Right atrium auricular region (tissue), 2 donors: Measurements from ENCODE around the gene BZW2. TPM values are rescaled to one million over a fixed set of nuclear protein-coding genes. Genes with fewer than 3 reads are reported as not detected.

Source experiments
- DNase-seq: peaks from one replicate; pipeline ENCODE4 v3.0.0-alpha.2; 2019; ENCODE audit warnings: low spot score
- H3K27ac ChIP-seq, 2 donors: fragments of 200-600 bp; sonication (generic); 1 replicate in 1 of 2; 2 replicates in 1 of 2; pipeline ENCODE4 v1.5.1; 2016 to 2019
- H3K27me3 ChIP-seq, 2 donors: fragments of 200-600 bp; sonication (generic); one replicate each; pipeline versions ENCODE4 v1.5.1 to v1.6.0; 2017 to 2019
- H3K36me3 ChIP-seq: fragments of 200-600 bp; sonication (generic); one replicate; pipeline ENCODE4 v1.5.1; 2016
- H3K4me1 ChIP-seq, 2 donors: fragments of 200-600 bp; sonication (generic); one replicate each; pipeline versions ENCODE4 v1.5.1 to v1.6.0; 2017 to 2019
- H3K4me3 ChIP-seq, 2 donors: fragments of 200-600 bp; sonication (generic); 1 replicate in 1 of 2; 2 replicates in 1 of 2; pipeline ENCODE4 v1.5.1; 2017 to 2019; ENCODE audit warnings: mild to moderate bottlenecking in 1 of 2, moderate library complexity in 1 of 2
- H3K9me3 ChIP-seq, 2 donors: fragments of 200-600 bp; sonication (generic); one replicate each; pipeline ENCODE4 v1.5.1; 2019
- CTCF ChIP-seq, 2 donors: fragments of 200-600 bp; sonication (generic); IDR thresholded peaks; one replicate each; pipeline ENCODE4 v1.5.1; 2019; ENCODE audit warnings: antibody characterized with exemption in 2 of 2
- total RNA-seq, 2 donors: library from RNA; depleted of rRNA; stranded (reverse); fragments of >200 nt; gene quantifications; one replicate each; pipeline ENCODE4 v1.1.0, GENCODE V29; 2016

The BZW2 gene
- total RNA-seq, 2 donors from 2014 or later, result 206 to 292 TPM

- no peaks in the 10 kb centered on the region for H3K36me3 ChIP-seq
These were observed 92.2 kb downstream of the BZW2 start for GRCh38 chr7:16738011-16738688.

GRCh38 chr7:16739863-16740622 lies 94.1 kb downstream of the BZW2 start:
- Histone ChIP-seq H3K4me3 (no peak overlapping the region), H3K27me3 (no peaks in the 10 kb centered on the region), H3K36me3 (no peaks in the 10 kb centered on the region), H3K9me3 (no peaks in the 10 kb centered on the region), H3K27ac (peak overlapping the region; percentile 46 to 58), H3K4me1 (peaks cover 0 to 16% of the 10 kb centered on the region in 2 donors)
- no peak for DNase-seq
- TF ChIP-seq CTCF (IDR thresholded peaks at IDR 0.05), result no peak

More at GRCh38 chr7:16738011-16738688, 92.2 kb downstream of the BZW2 start:
- H3K4me3 ChIP-seq, result no peak overlapping the region
- no peak for DNase-seq
- no peak for TF ChIP-seq CTCF (IDR thresholded peaks at IDR 0.05)
- peaks cover 0 to 12% of the 10 kb centered on the region in 2 donors for H3K4me1 ChIP-seq
- H3K27ac ChIP-seq, result no peak overlapping the region
- H3K27me3 ChIP-seq, result no peaks in the 10 kb centered on the region
- no peaks in the 10 kb centered on the region for H3K9me3 ChIP-seq

- no peaks in the 10 kb centered on the region for H3K27me3 ChIP-seq
- no peaks in the 10 kb centered on the region for H3K36me3 ChIP-seq
- no peak for TF ChIP-seq CTCF (IDR thresholded peaks at IDR 0.05)
- H3K4me1 ChIP-seq, result peaks cover 0 to 16% of the 10 kb centered on the region in 2 donors
- DNase-seq, result no peak
- no peak overlapping the region for H3K4me3 ChIP-seq
- no peaks in the 10 kb centered on the region for H3K9me3 ChIP-seq
- peak overlapping the region; percentile 46 to 58 for H3K27ac ChIP-seq
These were observed 94.6 kb downstream of the BZW2 start for GRCh38 chr7:16740623-16740953.

GRCh38 chr7:16740996-16741395 lies 95.0 kb downstream of the BZW2 start:
- no peak for TF ChIP-seq CTCF (IDR thresholded peaks at IDR 0.05)
- Histone ChIP-seq H3K27me3 (no peaks in the 10 kb centered on the region), H3K4me1 (peaks cover 0 to 16% of the 10 kb centered on the region in 2 donors), H3K36me3 (no peaks in the 10 kb centered on the region), H3K27ac (peak overlapping the region; percentile 46 to 58), H3K9me3 (no peaks in the 10 kb centered on the region), H3K4me3 (no peak overlapping the region)
- DNase-seq, result no peak

- H3K36me3 ChIP-seq, result no peaks in the 10 kb centered on the region
- no peaks in the 10 kb centered on the region for H3K27me3 ChIP-seq
- H3K4me3 ChIP-seq, result no peak overlapping the region
- no peak for DNase-seq
- peak overlapping the region in 1 of 2 donors; percentile 58 for H3K27ac ChIP-seq
- TF ChIP-seq CTCF (IDR thresholded peaks at IDR 0.05), result no peak
- H3K4me1 ChIP-seq, result peaks cover 0 to 16% of the 10 kb centered on the region in 2 donors
- H3K9me3 ChIP-seq, result no peaks in the 10 kb centered on the region
These were observed 95.7 kb downstream of the BZW2 start for GRCh38 chr7:16741676-16742075.
